GM18498 (cell line): ENCODE results near the gene ARHGEF1.

Experiments
- ATAC-seq: cut with Tn5 transposase; IDR thresholded peaks from one replicate; pipeline ENCODE4 v1.9.1; 2021; ENCODE audit warnings: mild to moderate bottlenecking, moderate library complexity; ENCODE audit not compliant: unreplicated experiment

Gene ARHGEF1, protein sequence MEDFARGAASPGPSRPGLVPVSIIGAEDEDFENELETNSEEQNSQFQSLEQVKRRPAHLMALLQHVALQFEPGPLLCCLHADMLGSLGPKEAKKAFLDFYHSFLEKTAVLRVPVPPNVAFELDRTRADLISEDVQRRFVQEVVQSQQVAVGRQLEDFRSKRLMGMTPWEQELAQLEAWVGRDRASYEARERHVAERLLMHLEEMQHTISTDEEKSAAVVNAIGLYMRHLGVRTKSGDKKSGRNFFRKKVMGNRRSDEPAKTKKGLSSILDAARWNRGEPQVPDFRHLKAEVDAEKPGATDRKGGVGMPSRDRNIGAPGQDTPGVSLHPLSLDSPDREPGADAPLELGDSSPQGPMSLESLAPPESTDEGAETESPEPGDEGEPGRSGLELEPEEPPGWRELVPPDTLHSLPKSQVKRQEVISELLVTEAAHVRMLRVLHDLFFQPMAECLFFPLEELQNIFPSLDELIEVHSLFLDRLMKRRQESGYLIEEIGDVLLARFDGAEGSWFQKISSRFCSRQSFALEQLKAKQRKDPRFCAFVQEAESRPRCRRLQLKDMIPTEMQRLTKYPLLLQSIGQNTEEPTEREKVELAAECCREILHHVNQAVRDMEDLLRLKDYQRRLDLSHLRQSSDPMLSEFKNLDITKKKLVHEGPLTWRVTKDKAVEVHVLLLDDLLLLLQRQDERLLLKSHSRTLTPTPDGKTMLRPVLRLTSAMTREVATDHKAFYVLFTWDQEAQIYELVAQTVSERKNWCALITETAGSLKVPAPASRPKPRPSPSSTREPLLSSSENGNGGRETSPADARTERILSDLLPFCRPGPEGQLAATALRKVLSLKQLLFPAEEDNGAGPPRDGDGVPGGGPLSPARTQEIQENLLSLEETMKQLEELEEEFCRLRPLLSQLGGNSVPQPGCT

GRCh38 chr19:41882568-41883462, at the start of gene ARHGEF1:
Gene ARHGEF1 (plus strand): TSS chr19:41883184. CDS start chr19:41888083, 4,899 bp downstream.
- ATAC-seq = no peak

- no peak for ATAC-seq
Measured at GRCh38 chr19:41837981-41838708, 44.8 kb upstream of the ARHGEF1 start.

GRCh38 chr19:41839211-41839610, 43.8 kb upstream of the ARHGEF1 start:
- no peak for ATAC-seq

- ATAC-seq = no peak
Measured at GRCh38 chr19:41843371-41843770, 39.6 kb upstream of the ARHGEF1 start.

DNA sequence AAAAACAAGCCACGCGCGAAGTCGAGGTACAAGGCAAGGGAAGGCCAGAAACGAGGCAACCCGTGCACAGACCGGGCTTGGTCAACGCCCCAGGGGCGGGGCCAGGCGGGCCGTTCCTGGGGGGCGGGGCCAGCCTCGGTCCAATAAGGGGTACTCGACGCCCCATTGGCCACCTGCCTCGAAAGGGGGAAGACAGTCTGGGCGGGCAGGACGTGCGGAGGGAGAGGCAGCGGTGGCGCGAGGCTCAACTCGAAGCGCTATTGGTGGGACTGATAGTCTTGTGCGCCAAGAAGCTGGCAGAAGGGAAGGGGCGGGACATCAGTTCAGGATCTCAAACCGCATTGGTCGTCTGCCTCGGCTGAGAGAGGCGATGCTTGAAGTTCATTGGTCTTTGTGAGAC, 38.4 kb upstream of the ARHGEF1 start, which contains the start of gene LYPD4:
Gene LYPD4 (minus strand): TSS at position 83 of the 400 bp plus-strand sequence. CDS start 5,398 bp downstream, outside the sequence.
- ATAC-seq = no peak

GRCh38 chr19:41845001-41845050, 38.2 kb upstream of the ARHGEF1 start, which contains the start of gene DMRTC2:
Gene DMRTC2 (plus strand): TSS chr19:41845042. CDS start chr19:41847429, 2,387 bp downstream.
- no peak for ATAC-seq

GRCh38 chr19:41845051-41845590, 37.9 kb upstream of the ARHGEF1 start:
- no peak for ATAC-seq

DNA sequence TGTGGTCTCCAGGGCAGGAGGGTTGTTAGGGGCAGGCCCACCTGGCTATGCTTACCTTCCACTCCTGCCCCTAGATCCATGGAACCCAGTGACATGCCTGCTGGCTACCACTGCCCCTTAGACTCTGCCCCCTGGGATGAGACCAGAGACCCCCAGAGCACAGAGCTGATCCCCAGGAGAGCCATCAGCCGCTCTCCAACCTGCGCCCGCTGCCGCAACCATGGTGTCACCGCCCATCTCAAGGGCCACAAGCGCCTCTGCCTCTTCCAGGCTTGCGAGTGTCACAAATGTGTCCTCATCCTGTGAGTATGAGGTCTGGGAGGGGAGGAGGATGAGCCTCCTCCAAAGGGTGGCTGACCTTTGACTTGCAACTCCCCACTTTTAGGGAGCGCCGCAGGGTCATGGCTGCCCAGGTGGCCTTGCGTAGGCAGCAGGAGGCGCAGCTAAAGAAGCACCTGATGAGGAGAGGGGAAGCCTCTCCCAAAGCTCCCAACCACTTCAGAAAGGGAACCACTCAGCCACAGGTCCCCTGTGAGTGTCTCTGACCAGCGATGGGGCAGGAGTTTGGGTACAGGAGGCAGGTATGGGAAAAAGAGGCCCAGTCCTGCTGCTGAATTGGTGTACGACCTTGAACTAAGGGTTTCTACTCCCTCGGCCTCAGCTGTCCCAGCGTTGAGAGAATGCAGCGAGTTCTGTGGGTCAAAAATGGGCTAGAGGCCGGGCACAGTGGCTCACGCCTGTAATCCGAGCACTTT, 35.5 kb upstream of the ARHGEF1 start:
- ATAC-seq = no peak

DNA sequence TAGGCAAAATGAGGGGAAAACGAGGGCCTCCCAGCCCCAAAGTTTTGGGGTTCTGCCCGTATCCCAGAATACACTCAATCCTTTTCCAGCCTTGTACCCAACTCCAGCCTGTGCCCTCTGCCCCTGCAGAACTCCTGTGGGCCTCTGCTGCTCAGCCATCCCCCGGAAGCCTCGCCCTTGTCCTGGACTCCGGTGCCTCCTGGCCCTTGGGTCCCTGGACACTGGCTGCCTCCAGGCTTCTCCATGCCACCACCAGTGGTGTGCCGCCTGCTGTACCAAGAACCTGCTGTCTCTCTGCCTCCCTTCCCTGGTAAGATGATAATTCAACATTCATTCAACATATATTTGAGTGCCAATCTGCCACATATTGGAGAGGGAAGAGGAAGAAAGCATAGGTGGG, 34.3 kb upstream of the ARHGEF1 start:
- no peak for ATAC-seq

DNA sequence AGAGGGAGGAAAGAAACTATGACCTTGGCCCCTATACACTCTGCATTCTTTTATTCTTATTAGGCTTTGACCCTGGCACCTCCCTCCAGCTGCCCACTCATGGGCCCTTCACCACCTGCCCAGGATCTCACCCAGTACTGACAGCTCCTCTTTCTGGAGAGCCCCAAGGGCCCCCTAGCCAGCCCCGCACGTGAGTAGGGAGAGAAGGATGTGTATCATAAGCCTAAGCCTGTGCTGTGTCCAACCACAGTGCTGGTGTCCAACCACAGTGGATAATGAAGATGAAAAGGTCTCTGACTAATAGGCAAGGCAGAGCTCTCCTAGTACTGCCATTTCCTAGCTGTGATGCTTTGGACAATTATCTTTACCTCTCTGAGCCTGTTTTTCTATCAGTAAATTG, 33.9 kb upstream of the ARHGEF1 start:
- no peak for ATAC-seq

- ATAC-seq = no peak
Measured at GRCh38 chr19:41850381-41850780, 32.6 kb upstream of the ARHGEF1 start.

DNA sequence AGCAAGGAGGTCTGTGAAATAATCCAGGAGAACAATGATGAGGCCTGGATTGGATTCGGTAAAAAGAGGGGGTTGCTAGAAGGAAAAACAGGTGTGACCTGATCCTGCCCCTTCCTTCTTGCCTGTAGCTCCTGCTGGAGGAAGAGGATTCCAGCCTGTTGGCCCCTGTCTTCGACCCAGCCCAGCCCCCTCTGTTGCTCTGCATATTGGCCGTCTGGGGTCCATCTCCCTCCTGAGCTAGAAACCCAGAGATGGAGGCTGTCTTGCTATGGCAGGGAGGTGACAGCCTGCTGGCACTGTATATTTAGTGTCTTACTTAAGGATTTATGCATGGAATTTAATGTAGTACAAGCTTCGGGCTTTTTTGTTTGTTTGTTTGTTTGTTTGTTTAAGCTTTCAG, 31.5 kb upstream of the ARHGEF1 start:
- no peak for ATAC-seq

GRCh38 chr19:41853344-41853743, 29.6 kb upstream of the ARHGEF1 start:
- ATAC-seq = no peak

DNA sequence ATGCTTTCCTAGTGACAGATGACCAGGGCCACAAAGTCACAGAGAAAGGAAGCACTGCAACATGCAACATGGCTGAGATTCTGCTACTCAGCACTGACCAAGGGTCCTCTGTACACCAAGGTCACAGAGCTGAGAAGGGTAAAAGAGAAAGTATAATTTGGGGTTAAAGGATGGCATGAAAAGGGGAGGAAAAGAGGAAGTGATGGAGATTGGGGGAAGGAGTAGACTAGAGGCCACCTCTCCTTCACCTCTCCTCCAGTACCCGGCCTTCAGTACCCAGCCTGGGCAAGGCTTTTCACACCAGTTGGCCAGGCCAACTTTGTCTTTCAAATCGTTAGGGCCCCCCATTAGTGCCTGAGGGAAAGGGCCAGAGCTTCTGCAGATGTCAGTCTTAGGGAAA, 29.2 kb upstream of the ARHGEF1 start:
- ATAC-seq = no peak

DNA sequence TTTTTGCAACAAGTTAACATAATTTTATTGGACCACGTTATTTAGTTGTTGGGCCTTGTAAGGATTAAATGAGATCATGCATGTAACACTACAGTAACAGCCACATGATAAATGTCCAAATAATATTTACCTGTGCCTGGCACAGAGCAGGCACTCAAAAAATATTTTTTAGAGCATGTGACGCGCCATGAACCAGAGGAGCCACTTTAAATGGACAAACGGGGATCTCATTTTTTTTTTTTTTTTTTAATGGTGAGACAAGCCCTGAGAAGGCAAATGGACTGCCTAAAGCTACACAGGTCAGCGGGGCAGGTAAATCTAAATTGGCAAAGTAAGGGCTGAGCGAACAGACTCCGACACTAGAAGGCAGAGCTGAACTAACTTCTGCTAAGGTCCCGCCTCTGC, 23.8 kb upstream of the ARHGEF1 start:
- ATAC-seq = no peak

- ATAC-seq = peak; percentile 81
Measured at GRCh38 chr19:41859618-41860418, 23.2 kb upstream of the ARHGEF1 start, which contains the start of gene RPS19. Gene RPS19 (plus strand): TSS chr19:41860255. CDS start chr19:41860775, 520 bp downstream.

DNA sequence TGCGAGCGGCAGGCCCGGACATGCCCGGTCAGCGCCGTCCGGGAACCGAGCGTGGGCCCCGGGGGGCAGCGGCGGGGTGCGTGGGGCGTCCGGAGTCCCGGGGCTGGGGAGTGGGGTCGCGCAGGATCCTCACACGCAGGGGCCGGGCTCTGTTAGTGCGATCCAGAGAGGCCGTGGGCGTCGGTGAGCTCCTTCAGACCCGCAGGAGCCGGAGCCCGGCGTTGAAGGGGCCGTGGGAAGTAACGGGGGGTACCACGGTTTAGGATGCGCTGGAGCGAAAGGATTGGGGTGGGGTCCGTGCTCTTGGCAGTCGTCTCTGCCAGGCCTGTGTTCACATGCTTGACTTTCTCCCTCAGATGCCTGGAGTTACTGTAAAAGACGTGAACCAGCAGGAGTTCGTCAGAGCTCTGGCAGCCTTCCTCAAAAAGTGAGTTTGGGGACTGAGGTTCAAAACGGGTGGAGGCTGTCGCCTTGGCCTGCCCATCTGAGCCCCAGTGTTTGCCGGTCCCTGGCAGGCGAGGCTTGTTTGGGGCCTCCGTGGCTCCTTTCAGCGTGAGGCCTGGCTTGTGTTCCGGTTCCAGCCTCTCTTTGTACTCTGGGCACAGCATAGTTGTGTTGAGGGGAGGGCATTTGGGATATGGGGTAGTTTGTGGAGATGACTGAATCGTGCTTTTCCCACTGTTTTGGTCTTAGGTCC, 22.4 kb upstream of the ARHGEF1 start:
- no peak for ATAC-seq

- no peak for ATAC-seq
Measured at GRCh38 chr19:41861116-41861768, 21.7 kb upstream of the ARHGEF1 start.
